Mesenteric fat pad (tissue), 1 donor: ENCODE results near the gene RLF. TPM values are rescaled to one million over a fixed set of nuclear protein-coding genes. Genes with fewer than 3 reads are reported as not detected.
"Not testable (repeated sequence)": the region's sequence is repeated elsewhere in the genome, so short reads cannot be mapped to it uniquely, and the experiment has no call there.

ENCODE experiments used
- DNase-seq: peaks from one replicate; pipeline ENCODE4 v3.0.0-alpha.2; 2020; ENCODE audit warnings: low spot score
- total RNA-seq: library from RNA; stranded (reverse); fragmentation: NEBNext Ultra II Directional; extraction: Animal tissue kit (Norgen Biotek cat#: 25700); gene quantifications from one replicate; pipeline ENCODE4 v1.2.1, GENCODE V29; 2021
- donor health status: DM: yes; HTN: yes; CAD: no.

RLF gene
- total RNA-seq, 1 donor from 2014 or later = 13.1 TPM

- no peak for DNase-seq
These were observed 756 bp downstream of the RLF start for GRCh38 chr1:40161888-40162397.

- no peak for DNase-seq
These were observed 1.7 kb downstream of the RLF start for GRCh38 chr1:40162753-40163441.

GRCh38 chr1:40167317-40167716, 6.1 kb downstream of the RLF start:
- no peak for DNase-seq

GRCh38 chr1:40171036-40171435, 9.8 kb downstream of the RLF start:
- DNase-seq = no peak

GRCh38 chr1:40174788-40175187, 13.6 kb downstream of the RLF start:
- DNase-seq = no peak

GRCh38 chr1:40176989-40177388, 15.8 kb downstream of the RLF start:
- not testable (repeated sequence) for DNase-seq

GRCh38 chr1:40178200-40178599, 17.0 kb downstream of the RLF start:
- no peak for DNase-seq

- DNase-seq = no peak
These were observed 18.4 kb downstream of the RLF start for GRCh38 chr1:40179496-40180089.

GRCh38 chr1:40183055-40183710, 22.0 kb downstream of the RLF start:
- DNase-seq = no peak

- DNase-seq = no peak
These were observed 23.0 kb downstream of the RLF start for GRCh38 chr1:40184193-40184592.

GRCh38 chr1:40185951-40186864, 25.0 kb downstream of the RLF start:
- DNase-seq = no peak

GRCh38 chr1:40187399-40187798, 26.2 kb downstream of the RLF start:
- DNase-seq = no peak

- DNase-seq = not testable (repeated sequence)
These were observed 33.5 kb downstream of the RLF start for GRCh38 chr1:40194639-40195038.

- no peak for DNase-seq
These were observed 36.5 kb downstream of the RLF start for GRCh38 chr1:40197656-40198055.

GRCh38 chr1:40199126-40199525, 37.9 kb downstream of the RLF start:
- no peak for DNase-seq

GRCh38 chr1:40204856-40205255, 43.7 kb downstream of the RLF start:
- no peak for DNase-seq

GRCh38 chr1:40210511-40211204, 49.5 kb downstream of the RLF start:
- DNase-seq = no peak

- no peak for DNase-seq
These were observed 57.1 kb downstream of the RLF start for GRCh38 chr1:40218333-40218732.

GRCh38 chr1:40221471-40221905, 60.3 kb downstream of the RLF start:
- not testable (repeated sequence) for DNase-seq

GRCh38 chr1:40221977-40222772, 61.0 kb downstream of the RLF start:
- DNase-seq = no peak
